ENCODE measurements around the gene PLOD1.
"Not testable (repeated sequence)": the region's sequence is repeated elsewhere in the genome, so short reads cannot be mapped to it uniquely, and the experiment has no call there.

PLOD1 gene

DNA sequence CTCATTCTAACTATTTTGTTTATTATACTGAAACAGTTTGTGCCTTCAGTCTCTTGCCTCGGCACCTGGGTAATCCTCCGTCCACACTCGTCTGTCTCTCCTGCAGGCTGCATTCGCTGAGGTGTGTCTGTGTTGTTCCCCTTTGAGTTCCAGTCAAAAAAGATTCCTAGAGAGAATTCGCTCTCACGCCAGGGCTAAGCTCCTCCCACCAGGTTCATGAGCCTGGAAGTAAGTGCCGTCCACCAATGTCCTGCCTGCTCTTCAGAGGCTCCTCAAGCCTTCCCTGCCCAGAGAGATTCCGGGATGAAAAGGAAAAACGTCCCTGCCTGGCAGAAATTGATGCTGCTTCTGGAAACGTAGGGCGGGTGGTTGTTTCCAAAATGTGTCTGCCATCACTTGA is 21.2 kb upstream of the PLOD1 start:
- peaks cover 3 to 4% of the 10 kb centered on the region in 2 donors for H3K36me3 ChIP-seq (ENCODE audit: control insufficient read depth in 1 of 2, insufficient read depth in 2 of 2, low read length in 2 of 2)
- H3K27me3 ChIP-seq (ENCODE audit: low read depth, low read length), result no peaks in the 10 kb centered on the region
- H3K4me1 ChIP-seq (ENCODE audit: control insufficient read depth in 1 of 2, insufficient read depth in 2 of 2, low read length in 2 of 2), result peaks cover 0 to 6% of the 10 kb centered on the region in 2 donors
- H3K4me3 ChIP-seq (ENCODE audit: low read depth in 1 of 2, low read length in 2 of 2), result no peak overlapping the region
- no peak overlapping the region for H3K27ac ChIP-seq (ENCODE audit: low read length)
- no peaks in the 10 kb centered on the region for H3K9me3 ChIP-seq (ENCODE audit: control insufficient read depth in 1 of 2, low read length in 2 of 2)

DNA sequence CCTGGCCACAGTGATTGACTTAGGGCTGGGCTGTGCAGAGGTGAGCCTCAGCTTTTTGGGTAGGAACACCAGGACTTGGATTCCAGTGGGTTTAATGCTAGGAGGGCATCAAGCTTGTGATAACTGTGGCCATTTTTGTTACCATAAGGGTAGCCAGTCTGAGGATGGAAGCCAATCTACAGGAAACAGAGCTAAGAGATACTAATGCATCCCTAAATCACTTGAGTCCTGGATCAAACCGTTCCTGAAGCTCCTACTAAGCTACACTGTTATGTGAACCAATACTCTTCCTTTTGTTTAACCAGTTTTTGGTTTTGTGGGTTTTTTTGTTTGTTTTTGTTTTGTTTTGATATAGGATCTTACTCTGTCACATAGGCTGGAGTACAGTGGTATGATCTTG is 20.5 kb upstream of the PLOD1 start:
- Histone ChIP-seq H3K4me3 (ENCODE audit: low read depth in 1 of 2, low read length in 2 of 2) (no peak overlapping the region), H3K4me1 (ENCODE audit: control insufficient read depth in 1 of 2, insufficient read depth in 2 of 2, low read length in 2 of 2) (peaks cover 0 to 13% of the 10 kb centered on the region in 2 donors), H3K27me3 (ENCODE audit: low read depth, low read length) (no peaks in the 10 kb centered on the region), H3K27ac (ENCODE audit: low read length) (no peak overlapping the region), H3K9me3 (ENCODE audit: control insufficient read depth in 1 of 2, low read length in 2 of 2) (no peaks in the 10 kb centered on the region), H3K36me3 (ENCODE audit: control insufficient read depth in 1 of 2, insufficient read depth in 2 of 2, low read length in 2 of 2) (peaks cover 9 to 10% of the 10 kb centered on the region in 2 donors)

- Histone ChIP-seq H3K27ac (ENCODE audit: low read length) (peak overlapping the region; percentile 54), H3K4me1 (ENCODE audit: control insufficient read depth in 1 of 2, insufficient read depth in 2 of 2, low read length in 2 of 2) (peaks cover 2 to 47% of the 10 kb centered on the region in 2 donors), H3K36me3 (ENCODE audit: control insufficient read depth in 1 of 2, insufficient read depth in 2 of 2, low read length in 2 of 2) (peaks cover 29 to 32% of the 10 kb centered on the region in 2 donors)
These were observed 15.6 kb upstream of the PLOD1 start for GRCh38 chr1:11918799-11919519.

GRCh38 chr1:11919621-11920020 is 14.9 kb upstream of the PLOD1 start:
- H3K27ac ChIP-seq (ENCODE audit: low read length), result no peak overlapping the region
- peaks cover 29 to 32% of the 10 kb centered on the region in 2 donors for H3K36me3 ChIP-seq (ENCODE audit: control insufficient read depth in 1 of 2, insufficient read depth in 2 of 2, low read length in 2 of 2)
- H3K27me3 ChIP-seq (ENCODE audit: low read depth, low read length), result no peaks in the 10 kb centered on the region
- no peaks in the 10 kb centered on the region for H3K9me3 ChIP-seq (ENCODE audit: control insufficient read depth in 1 of 2, low read length in 2 of 2)
- peaks cover 7 to 54% of the 10 kb centered on the region in 2 donors for H3K4me1 ChIP-seq (ENCODE audit: control insufficient read depth in 1 of 2, insufficient read depth in 2 of 2, low read length in 2 of 2)
- no peak overlapping the region for H3K4me3 ChIP-seq (ENCODE audit: low read depth in 1 of 2, low read length in 2 of 2)

More at GRCh38 chr1:11918799-11919519, 15.6 kb upstream of the PLOD1 start:
- H3K27me3 ChIP-seq (ENCODE audit: low read depth, low read length), result no peaks in the 10 kb centered on the region
- H3K4me3 ChIP-seq (ENCODE audit: low read depth in 1 of 2, low read length in 2 of 2), result no peak overlapping the region
- no peaks in the 10 kb centered on the region for H3K9me3 ChIP-seq (ENCODE audit: control insufficient read depth in 1 of 2, low read length in 2 of 2)

DNA sequence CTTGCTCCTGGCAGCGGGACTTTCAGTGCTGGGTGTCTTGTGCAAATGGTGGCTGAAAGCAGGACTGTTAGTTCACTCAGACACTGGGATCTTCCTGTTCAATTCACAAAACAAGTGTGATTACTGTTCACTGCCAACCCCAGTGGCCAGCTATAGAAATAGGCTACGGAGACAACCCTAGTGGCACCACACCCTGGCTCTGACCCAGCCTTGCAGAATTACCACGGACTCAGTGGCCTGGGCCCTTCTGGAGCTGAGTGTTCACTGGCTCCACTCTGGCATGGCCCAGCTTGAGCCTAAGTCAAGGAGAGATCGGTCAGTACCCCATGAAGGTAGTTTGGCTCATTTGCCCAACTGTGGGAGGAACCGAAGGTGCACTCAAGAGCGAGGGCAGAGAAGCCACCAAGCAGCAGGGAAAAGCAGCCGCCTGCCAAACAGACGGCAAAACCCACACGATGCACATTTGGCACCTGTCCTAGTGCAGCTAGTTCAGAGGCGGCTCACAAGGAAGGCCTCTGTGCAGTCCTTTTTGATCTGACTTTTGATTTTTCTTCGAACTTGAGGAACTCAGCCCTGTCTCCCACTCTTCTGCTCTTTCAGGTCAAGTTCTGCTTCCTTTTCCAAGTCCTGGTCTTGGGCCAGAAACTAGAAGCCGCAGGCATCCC is 14.1 kb upstream of the PLOD1 start:
- Histone ChIP-seq H3K27ac (ENCODE audit: low read length) (no peak overlapping the region), H3K9me3 (ENCODE audit: control insufficient read depth in 1 of 2, low read length in 2 of 2) (no peaks in the 10 kb centered on the region), H3K36me3 (ENCODE audit: control insufficient read depth in 1 of 2, insufficient read depth in 2 of 2, low read length in 2 of 2) (peaks cover 29 to 32% of the 10 kb centered on the region in 2 donors), H3K4me1 (ENCODE audit: control insufficient read depth in 1 of 2, insufficient read depth in 2 of 2, low read length in 2 of 2) (peaks cover 12 to 61% of the 10 kb centered on the region in 2 donors), H3K27me3 (ENCODE audit: low read depth, low read length) (no peaks in the 10 kb centered on the region), H3K4me3 (ENCODE audit: low read depth in 1 of 2, low read length in 2 of 2) (no peak overlapping the region)

DNA sequence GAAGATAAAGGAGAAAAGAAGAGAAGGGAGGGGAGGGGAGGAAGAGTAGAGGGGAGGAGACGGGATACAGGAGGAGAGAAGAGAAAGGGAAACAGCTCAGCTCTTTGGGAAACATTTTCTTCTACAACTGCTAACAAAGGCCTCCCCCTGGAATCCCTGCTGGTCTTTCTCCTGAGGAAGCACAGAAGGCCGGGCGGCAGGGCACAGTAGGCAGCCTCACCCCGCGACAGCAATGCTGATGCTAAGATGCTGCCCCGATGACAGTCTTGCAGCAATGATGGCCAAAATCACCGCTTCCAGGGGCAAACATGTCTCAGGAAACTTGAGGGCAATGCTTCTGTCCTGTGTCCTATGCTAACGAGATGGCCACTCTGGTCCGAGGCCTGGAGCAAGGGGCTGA is 13.5 kb upstream of the PLOD1 start:
- H3K4me1 ChIP-seq (ENCODE audit: control insufficient read depth in 1 of 2, insufficient read depth in 2 of 2, low read length in 2 of 2), result peaks cover 12 to 61% of the 10 kb centered on the region in 2 donors
- no peaks in the 10 kb centered on the region for H3K27me3 ChIP-seq (ENCODE audit: low read depth, low read length)
- no peak overlapping the region for H3K4me3 ChIP-seq (ENCODE audit: low read depth in 1 of 2, low read length in 2 of 2)
- H3K9me3 ChIP-seq (ENCODE audit: control insufficient read depth in 1 of 2, low read length in 2 of 2), result no peaks in the 10 kb centered on the region
- peaks cover 29 to 32% of the 10 kb centered on the region in 2 donors for H3K36me3 ChIP-seq (ENCODE audit: control insufficient read depth in 1 of 2, insufficient read depth in 2 of 2, low read length in 2 of 2)
- H3K27ac ChIP-seq (ENCODE audit: low read length), result no peak overlapping the region

DNA sequence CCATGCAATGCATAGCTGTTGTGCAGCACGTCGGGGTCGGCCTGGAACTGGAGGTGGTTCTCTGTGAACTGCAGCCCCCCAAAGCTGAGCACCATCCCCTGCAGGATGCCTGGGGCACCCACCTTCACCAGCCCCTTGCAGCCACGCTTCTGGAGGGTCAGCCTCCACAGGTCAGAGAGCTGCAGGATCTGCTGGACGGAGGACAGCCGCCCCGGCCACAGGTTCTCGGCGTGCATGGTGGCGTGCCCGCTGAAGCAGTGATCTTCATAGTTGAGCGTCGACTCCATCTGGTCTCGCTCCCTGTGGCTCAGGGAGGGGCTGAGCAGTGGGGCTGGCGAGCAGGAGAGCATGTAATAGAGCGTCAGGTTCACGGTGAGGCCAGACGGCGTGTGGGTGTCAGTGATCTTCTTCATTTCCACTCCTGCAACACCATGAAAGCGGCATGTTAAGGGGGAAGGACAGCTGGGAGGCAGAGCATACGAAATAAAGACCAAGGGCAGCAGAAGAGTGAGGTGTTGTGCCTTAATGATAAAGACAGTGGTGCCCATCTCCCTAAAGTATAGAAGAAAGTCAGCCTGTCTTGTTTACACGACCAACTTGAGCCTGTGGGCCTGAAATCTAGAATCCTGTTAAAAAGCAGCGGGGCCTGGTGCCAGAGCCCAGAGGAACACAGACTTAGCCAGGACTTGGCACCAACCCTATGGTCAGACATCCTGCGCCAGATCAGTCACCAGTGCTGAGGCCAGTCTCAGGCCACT is 11.3 kb upstream of the PLOD1 start:
- peaks cover 25 to 29% of the 10 kb centered on the region in 2 donors for H3K36me3 ChIP-seq (ENCODE audit: control insufficient read depth in 1 of 2, insufficient read depth in 2 of 2, low read length in 2 of 2)
- H3K4me3 ChIP-seq (ENCODE audit: low read depth in 1 of 2, low read length in 2 of 2), result peak overlapping the region in 1 of 2 donors; percentile 16
- H3K9me3 ChIP-seq (ENCODE audit: control insufficient read depth in 1 of 2, low read length in 2 of 2), result no peaks in the 10 kb centered on the region
- H3K27ac ChIP-seq (ENCODE audit: low read length), result no peak overlapping the region
- no peaks in the 10 kb centered on the region for H3K27me3 ChIP-seq (ENCODE audit: low read depth, low read length)
- H3K4me1 ChIP-seq (ENCODE audit: control insufficient read depth in 1 of 2, insufficient read depth in 2 of 2, low read length in 2 of 2), result peaks cover 12 to 61% of the 10 kb centered on the region in 2 donors

DNA sequence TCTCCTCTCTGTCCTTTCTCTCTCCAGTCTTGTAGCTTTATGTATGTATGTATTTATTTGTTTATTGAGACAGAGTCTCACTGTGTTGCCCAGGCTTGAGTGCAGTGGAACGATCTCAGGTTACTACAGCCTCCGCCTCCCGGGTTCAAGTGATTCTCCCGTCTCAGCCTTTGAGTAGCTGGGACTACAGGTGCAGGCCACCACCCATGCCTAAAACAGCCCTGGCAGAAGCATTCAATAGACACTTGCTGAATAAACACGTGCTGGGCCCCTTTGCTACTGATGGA is 10.7 kb upstream of the PLOD1 start:
- H3K9me3 ChIP-seq (ENCODE audit: control insufficient read depth in 1 of 2, low read length in 2 of 2), result no peaks in the 10 kb centered on the region
- no peak overlapping the region for H3K27ac ChIP-seq (ENCODE audit: low read length)
- no peaks in the 10 kb centered on the region for H3K27me3 ChIP-seq (ENCODE audit: low read depth, low read length)
- H3K4me1 ChIP-seq (ENCODE audit: control insufficient read depth in 1 of 2, insufficient read depth in 2 of 2, low read length in 2 of 2), result peaks cover 12 to 56% of the 10 kb centered on the region in 2 donors
- H3K36me3 ChIP-seq (ENCODE audit: control insufficient read depth in 1 of 2, insufficient read depth in 2 of 2, low read length in 2 of 2), result peaks cover 22 to 25% of the 10 kb centered on the region in 2 donors
- H3K4me3 ChIP-seq (ENCODE audit: low read depth in 1 of 2, low read length in 2 of 2), result peak overlapping the region in 1 of 2 donors; percentile 16

DNA sequence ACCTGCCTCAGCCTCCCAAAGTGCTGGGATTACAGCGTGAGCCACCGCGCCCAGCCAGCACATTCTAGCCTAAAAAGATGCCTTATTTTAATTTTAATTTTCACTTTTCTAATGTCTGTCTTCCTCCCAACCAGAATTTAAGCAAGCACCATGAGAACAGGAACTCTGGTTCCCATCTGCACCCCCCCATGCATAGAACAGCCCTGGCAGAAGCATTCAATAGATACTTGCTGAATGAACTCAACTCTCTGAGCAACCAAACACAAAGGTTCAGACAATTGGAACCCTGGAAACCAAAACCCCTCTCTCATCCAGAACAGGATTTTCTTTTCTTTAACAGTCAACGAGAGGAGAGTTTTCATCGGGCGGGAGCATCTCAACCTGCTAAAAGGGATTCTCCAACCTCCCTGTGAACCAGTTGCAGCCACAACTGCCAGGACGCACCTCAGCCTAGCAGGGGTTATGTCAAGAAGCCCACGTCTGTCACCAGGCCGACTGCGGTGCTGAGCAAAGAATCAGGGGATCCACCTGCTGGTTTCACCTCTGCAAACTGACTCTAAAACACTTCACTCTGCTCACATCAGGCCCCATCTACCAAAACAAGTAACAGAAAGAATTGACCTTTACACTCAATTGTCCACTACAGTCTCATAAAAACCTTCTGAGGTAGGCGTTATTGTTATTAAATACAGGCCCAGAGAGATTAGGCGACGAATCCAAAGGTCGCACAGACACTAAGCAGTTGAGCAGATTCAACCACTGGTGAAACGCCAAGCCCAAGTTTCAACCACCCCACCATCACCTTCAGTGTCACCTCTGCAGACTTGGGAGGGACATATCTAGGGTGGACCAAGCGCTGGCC is 10.0 kb upstream of the PLOD1 start:
- Histone ChIP-seq H3K4me3 (ENCODE audit: low read depth in 1 of 2, low read length in 2 of 2) (peak overlapping the region; percentile 69 to 76), H3K27me3 (ENCODE audit: low read depth, low read length) (no peaks in the 10 kb centered on the region), H3K9me3 (ENCODE audit: control insufficient read depth in 1 of 2, low read length in 2 of 2) (no peaks in the 10 kb centered on the region), H3K4me1 (ENCODE audit: control insufficient read depth in 1 of 2, insufficient read depth in 2 of 2, low read length in 2 of 2) (peaks cover 12 to 50% of the 10 kb centered on the region in 2 donors), H3K36me3 (ENCODE audit: control insufficient read depth in 1 of 2, insufficient read depth in 2 of 2, low read length in 2 of 2) (peaks cover 14 to 18% of the 10 kb centered on the region in 2 donors), H3K27ac (ENCODE audit: low read length) (no peak overlapping the region)

DNA sequence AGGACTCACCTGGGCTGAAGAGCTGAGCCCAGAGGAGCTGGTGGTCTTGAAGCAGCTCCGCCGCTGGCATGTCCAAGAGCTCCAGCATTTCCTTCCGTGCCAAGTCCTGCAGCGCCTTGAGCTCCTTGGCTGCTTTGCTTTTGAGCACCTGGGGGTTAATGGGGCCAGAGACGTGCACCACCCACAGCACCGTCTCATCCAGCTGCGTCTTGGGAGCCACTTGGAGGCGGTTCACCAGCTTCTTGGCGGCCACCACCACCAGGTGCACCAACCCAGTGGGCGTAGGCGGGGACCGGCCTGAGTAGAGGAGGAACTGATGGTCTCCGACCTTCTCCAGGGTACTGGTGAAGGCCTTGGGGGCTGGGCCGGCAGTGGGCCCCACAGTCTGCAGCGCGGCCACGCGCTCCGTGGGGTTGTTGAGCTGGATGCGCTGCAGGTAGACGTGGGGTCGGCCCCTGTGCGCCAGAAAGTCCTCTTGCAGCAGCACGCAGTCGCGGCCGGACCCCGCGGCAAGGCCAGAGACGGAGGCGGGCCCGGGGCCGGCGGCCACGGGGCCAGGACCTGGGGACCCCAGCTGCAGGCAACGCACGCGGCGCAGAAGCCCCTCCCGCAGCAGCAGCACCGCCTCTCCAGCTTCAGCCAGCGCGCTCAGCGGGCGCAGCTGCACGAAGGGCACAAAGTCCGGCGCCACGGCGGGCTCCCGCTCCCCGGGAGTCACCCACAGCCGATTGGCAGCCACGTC is 9.2 kb upstream of the PLOD1 start:
- Histone ChIP-seq H3K4me1 (ENCODE audit: control insufficient read depth in 1 of 2, insufficient read depth in 2 of 2, low read length in 2 of 2) (peaks cover 16 to 51% of the 10 kb centered on the region in 2 donors), H3K4me3 (ENCODE audit: low read depth in 1 of 2, low read length in 2 of 2) (peak overlapping the region; percentile 69 to 76), H3K36me3 (ENCODE audit: control insufficient read depth in 1 of 2, insufficient read depth in 2 of 2, low read length in 2 of 2) (peaks cover 9 to 14% of the 10 kb centered on the region in 2 donors)
- not testable (repeated sequence) for H3K27me3 ChIP-seq (ENCODE audit: low read depth, low read length); H3K27ac ChIP-seq (ENCODE audit: low read length); H3K9me3 ChIP-seq (ENCODE audit: control insufficient read depth in 1 of 2, low read length in 2 of 2)

Measured in muscle layer of duodenum (tissue), 2 donors.